Adrenal gland (tissue), 5 donors: ENCODE results near the gene COL4A1.

ENCODE experiments used
- CTCF ChIP-seq, 6 experiments: fragments of 450-650 bp in 4 of 6; fragments of 200-600 bp in 2 of 6; sonication (generic) in 1 of 6; IDR thresholded peaks; 1 replicate in 5 of 6; 2 replicates in 1 of 6; pipeline versions ENCODE4 v1.5.1 to v1.8.0; 2016 to 2021; ENCODE audit warnings: antibody characterized with exemption in 6 of 6, mild to moderate bottlenecking in 2 of 6, moderate library complexity in 1 of 6
- POLR2A ChIP-seq, 2 donors: fragments of 450-650 bp; IDR thresholded peaks; one replicate each; pipeline ENCODE4 v1.6.1; 2017; ENCODE audit warnings: antibody characterized with exemption in 2 of 2, mild to moderate bottlenecking in 2 of 2, moderate library complexity in 1 of 2
- donor health status: DM: no; HTN: no; CAD: no.

GRCh38 chr13:110266983-110267382 is 40.0 kb downstream of the COL4A1 start:
- no peak for TF ChIP-seq CTCF (IDR thresholded peaks at IDR 0.05)
- no peak for TF ChIP-seq POLR2A (IDR thresholded peaks at IDR 0.05)
